Inflammatory macrophage treated with lipopolysaccharide for 4 hours (primary cell): Measurements from ENCODE around the gene B3GALNT2.
A peak's percentile ranks its signal among the peaks of the same experiment; 100 is the strongest.
"Not testable (repeated sequence)": the region's sequence is repeated elsewhere in the genome, so short reads cannot be mapped to it uniquely, and the experiment has no call there.

Experiments used
- DNase-seq: peaks from one replicate; pipeline ENCODE4 v3.0.0-alpha.2; 2020

Gene B3GALNT2

DNA sequence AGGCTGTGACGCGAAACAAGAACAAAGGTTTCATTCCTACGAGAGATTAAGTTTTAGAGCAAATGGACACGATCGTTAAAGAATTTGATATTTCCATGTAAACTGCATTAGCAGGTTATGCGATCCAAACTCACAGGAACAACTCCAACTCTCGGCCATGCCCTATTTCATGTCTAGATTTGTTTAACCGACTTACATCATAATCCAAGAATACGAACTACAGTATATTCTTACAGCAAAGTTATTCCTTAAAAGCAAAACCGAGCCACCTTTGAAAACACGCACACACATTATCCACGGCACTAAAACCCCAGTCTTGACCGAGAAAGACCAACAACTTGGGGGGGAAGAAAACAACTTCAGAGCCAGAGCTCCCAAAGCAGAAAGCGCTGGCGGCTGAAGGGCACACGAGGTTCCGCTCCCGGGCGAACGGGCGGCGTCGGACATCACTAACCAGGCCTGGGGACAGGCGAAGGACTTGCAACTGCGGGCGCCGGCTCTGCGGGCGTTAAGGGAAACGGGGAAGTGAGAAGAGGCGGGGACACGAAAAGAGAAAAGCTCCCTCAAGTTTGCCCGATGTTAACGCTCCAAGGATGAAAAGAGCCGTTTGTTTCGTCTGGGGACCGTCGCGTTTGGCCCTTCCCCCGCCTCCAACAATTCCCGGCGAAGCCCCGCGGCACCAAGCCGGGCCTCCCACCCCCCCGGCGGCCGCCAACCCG lies 690 bp downstream of the B3GALNT2 start:
- DNase-seq, result peak; percentile 81

DNA sequence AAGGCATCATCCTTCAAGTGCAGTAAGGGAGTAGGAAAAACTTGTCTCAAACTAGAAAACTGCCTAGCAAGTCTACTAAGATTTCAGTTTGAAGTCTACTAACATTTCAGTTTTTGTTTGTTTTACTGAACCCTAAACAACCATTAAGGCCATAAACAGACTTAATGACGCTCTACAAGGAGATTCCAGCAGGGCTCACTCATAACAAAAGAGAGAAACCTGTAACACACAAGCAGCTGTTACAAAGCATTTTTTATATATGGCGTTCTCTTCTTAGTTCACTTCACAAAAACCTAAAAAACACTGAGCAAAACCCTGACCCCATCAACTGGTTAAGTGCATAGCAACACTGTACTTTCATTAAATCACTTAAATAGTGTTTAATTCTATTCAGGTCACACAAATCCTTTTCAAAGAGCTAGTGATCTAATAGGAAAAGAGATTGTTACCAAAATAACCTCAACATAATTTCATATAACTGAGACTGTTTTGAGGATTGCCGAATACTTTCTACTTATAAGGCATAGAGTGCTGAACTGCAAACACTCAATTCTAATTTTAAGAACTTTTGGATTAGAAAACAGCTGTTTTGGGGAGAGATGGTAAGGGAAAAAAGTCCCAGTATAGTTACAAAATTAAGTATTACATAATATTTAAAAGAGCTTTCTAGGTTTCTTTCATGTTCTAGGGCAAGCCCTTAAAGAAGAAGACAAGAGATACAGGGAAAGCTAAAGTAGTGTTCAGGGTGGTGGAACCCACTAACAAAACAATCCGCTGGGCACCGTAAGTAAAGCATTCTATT lies 1.4 kb downstream of the B3GALNT2 start:
- DNase-seq, result peak; percentile 31

DNA sequence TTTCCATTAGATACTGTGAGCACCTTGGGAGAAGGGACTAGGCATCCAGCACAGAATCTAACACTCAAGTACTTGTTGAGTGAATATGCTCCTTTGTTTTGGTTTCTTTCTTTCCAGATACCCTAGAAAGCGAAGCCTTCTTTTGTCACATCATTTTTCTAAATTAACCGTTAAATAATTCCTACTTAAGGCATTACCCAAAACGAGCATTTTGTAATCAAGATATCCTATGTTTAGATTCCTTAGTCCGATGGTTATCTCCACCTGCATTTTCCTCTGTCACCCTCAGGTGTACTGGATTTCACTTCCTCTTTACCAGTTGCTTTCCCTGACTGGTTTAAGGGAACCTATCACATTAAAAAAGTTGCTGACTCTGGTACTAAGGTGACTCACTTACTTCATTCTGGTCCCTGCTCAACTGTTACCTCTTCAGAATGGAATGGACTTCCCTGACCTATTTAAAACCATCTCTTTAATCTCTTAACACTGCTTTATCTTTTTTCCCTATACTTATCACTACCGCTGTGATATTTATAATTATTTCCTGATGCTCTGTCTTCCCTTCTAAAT lies 3.2 kb downstream of the B3GALNT2 start:
- DNase-seq, result no peak

DNA sequence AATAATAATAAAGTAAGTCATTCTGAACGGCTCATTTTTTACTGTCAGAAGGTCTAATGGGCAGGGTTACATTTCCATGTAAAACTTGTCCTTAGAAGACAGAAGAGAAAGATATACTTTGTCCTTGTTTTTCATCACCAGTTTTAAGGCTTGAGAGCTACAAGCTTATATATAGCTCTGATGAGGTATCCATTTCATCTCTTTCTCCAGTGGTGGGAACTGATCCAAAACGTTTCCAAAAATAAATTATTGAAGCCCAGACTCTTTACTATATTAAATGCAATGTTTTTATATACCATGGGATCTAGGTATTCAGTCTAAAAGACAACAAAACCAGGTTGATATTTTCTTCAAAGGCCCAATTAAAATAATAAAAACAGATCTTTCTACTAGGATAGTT lies 8.7 kb downstream of the B3GALNT2 start:
- DNase-seq, result no peak

GRCh38 chr1:235495030-235495429 lies 9.2 kb downstream of the B3GALNT2 start:
- DNase-seq, result no peak

GRCh38 chr1:235494531-235494930 lies 9.7 kb downstream of the B3GALNT2 start:
- DNase-seq, result no peak

DNA sequence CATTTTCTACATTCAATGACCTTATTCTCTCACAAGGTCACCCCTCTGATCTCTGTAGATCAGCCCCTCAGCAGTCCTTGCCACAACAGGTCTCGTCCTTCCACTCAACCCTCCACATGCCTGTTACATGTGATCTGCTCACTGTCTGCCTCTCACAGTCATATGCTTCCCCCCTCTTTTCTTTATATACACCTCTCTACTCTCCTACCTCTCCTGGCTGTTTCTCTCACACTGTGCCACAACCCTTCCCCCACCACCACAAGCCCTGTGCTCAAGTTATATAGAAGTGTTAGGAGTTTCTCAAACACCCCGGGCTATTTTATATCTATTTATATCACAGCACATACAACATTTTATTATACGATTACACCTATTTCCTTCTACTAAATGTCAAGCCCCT lies 12.6 kb downstream of the B3GALNT2 start:
- DNase-seq, result no peak

- DNase-seq, result no peak
These were observed 17.9 kb downstream of the B3GALNT2 start for GRCh38 chr1:235486321-235486720.

GRCh38 chr1:235485558-235485957 lies 18.7 kb downstream of the B3GALNT2 start:
- DNase-seq, result no peak

DNA sequence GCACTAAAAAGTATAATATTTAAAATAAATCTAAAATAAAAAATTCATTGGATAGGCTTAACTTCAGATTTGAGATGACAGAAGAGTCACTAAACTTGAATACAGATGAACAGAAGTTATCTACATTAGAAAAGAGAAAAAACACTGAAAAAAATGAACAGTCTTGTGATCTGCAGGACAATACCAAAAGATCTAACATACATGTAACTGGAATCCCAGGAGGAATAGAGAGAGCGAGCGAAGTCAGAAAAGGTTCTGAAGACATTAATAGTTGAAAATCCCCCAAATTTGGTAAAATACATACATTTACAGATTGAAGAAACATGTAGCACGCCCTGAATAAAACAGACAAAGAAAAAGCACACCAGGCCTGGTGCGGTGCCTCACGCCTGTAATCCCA lies 21.2 kb downstream of the B3GALNT2 start:
- no peak for DNase-seq

- no peak for DNase-seq
These were observed 30.4 kb downstream of the B3GALNT2 start for GRCh38 chr1:235473806-235474205.

GRCh38 chr1:235470741-235471439 lies 33.4 kb downstream of the B3GALNT2 start:
- DNase-seq, result no peak

- not testable (repeated sequence) for DNase-seq
These were observed 34.4 kb downstream of the B3GALNT2 start for GRCh38 chr1:235469897-235470296.

DNA sequence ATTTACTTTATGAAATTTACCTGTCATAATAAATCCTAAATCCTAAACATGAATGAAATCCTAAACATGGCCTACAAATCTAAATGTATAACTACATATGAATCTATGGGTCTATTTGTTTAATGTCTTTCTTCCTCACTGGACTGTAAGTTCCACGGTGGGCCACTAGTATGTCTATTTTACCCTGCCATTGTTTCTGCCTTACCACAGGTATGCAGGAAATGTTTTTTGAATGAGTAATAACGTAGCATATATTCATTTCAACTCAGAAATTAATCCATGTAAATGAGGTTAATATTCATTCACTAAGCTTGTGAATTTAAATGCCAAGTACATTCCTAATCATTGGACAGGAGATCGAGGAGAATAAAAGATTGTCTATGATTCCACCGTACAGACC lies 35.3 kb downstream of the B3GALNT2 start:
- no peak for DNase-seq

DNA sequence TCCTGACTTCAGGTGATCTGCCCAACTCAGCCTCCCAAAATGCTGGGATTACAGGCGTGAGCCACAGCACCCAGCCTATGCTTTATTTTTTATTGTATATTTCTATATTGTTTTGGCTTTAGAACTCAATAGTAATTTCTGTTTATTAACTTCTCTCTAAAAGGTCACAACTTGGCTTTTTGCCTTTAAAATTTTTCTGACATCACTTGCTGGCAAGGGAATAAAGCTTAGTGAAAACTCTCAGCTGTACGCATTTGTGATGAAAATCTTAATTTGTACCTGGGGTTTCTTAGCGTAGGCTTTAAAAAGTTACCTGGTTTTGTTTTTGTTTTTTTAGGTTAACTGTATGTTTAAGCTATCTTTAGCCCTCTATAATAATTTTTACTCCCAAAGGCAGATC lies 36.2 kb downstream of the B3GALNT2 start:
- no peak for DNase-seq

GRCh38 chr1:235465066-235465465 lies 39.2 kb downstream of the B3GALNT2 start:
- DNase-seq, result no peak

GRCh38 chr1:235462832-235463231 lies 41.4 kb downstream of the B3GALNT2 start:
- DNase-seq, result not testable (repeated sequence)

GRCh38 chr1:235461954-235462353 lies 42.3 kb downstream of the B3GALNT2 start:
- no peak for DNase-seq

- peak; percentile 91 for DNase-seq
These were observed 43.5 kb downstream of the B3GALNT2 start for GRCh38 chr1:235460770-235461169.

DNA sequence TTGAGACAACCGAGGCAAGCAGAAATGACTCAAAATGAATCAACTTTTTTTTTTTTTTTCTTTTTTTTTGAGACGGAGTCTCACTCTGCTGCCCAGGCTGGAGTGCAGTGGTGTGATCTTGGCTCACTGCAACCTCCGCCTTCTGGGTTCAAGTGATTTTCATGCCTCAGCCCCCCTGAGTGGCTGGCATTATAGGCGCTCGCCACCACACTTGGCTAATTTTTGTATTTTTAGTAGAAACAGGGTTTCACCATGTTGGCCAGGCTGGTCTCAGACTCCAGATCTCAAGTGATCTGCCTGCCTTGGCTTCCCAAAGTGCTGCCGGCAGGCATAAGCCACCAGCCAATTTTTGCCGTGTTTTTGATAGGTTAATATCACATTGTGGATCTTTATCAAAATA lies 46.4 kb downstream of the B3GALNT2 start:
- DNase-seq, result not testable (repeated sequence)

DNA sequence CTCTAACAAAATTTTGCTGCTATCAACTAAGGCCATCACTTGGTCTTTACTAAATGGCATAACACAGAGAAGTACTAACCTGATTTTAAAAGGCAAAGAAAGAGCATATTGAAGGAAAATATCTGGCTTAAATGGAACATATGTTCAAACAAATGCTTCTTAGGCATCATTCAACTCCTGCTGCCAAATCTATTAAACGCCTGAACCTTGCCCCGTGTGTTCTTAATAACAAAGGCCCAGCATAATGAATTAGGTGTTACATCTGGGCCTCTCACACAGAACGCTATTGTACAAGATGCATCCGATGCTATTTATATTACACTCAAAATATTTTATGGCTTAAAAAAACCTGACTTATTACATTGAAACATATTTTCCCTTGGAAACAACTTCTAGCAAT lies 48.4 kb downstream of the B3GALNT2 start:
- DNase-seq, result no peak

- DNase-seq, result no peak
These were observed 49.2 kb downstream of the B3GALNT2 start for GRCh38 chr1:235455097-235455496.

DNA sequence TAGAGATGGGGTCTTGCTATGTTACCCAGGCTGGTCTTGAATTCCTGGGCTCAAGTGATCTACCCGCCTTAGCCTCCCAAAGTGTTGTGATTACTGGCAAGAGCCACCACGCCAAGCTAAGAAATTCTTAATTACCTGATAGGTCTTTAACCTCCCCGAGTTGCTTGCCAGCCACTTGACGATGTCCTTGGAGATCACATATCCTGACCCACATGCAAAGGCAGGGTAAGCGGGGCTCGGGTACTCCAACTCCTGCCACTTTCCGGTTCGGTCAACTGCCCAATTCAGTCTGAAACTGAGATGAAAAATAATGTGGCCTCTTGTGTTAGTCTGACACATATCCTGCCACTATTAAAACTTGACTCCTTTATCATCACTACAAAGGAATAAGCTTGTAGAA lies 50.2 kb downstream of the B3GALNT2 start:
- DNase-seq, result no peak
